T47D (cell line): ENCODE measurements around the gene SPACA4.

Experiments
- DNase-seq, 2 experiments: peaks; one replicate each; pipeline versions ENCODE4 v3.0.0 to v3.0.0-alpha.2; 2011 to 2012; ENCODE audit warnings: low read depth in 1 of 2, low spot score in 1 of 2
- JUND ChIP-seq: IDR thresholded peaks from 2 replicates; pipeline ENCODE4 v1.6.1; 2012; ENCODE audit warnings: low read depth
- in situ Hi-C: cut with HindIII; loops from 2 replicates; pipeline ENCODE4 v1.10.0; 2016; ENCODE audit warnings: low sequenced_read_pairs, low pct_unique_long_range_greater_than_20kb

The SPACA4 gene

GRCh38 chr19:48616491-48617056 lies 10.0 kb downstream of the SPACA4 start:
- DNase-seq = no peak
- in situ Hi-C loops = no loop called here
- no peak for TF ChIP-seq JUND

- DNase-seq = peak in 1 of 2 experiments; percentile 73
- no peak for TF ChIP-seq JUND
- in situ Hi-C loops = no loop called here
Observed at GRCh38 chr19:48617146-48617937, 10.8 kb downstream of the SPACA4 start.

GRCh38 chr19:48618278-48618915 lies 11.9 kb downstream of the SPACA4 start:
- no peak for TF ChIP-seq JUND
- in situ Hi-C loops = no loop called here
- no peak for DNase-seq

- in situ Hi-C loops = no loop called here
- DNase-seq = peak; percentile 89 to 99
Observed at GRCh38 chr19:48618916-48619691, 12.6 kb downstream of the SPACA4 start, which contains the start of the genes RPL18 and SPHK2. Gene RPL18, minus strand, starts transcription at chr19:48619178. Its CDS starts 35 bp downstream, at chr19:48619143. Gene SPHK2, plus strand, starts transcription at chr19:48619506. Its CDS starts 1,009 bp downstream, at chr19:48620515.

GRCh38 chr19:48619692-48620585 lies 13.4 kb downstream of the SPACA4 start:
- no peak for TF ChIP-seq JUND
- DNase-seq = no peak

More at GRCh38 chr19:48618916-48619691, 12.6 kb downstream of the SPACA4 start, which contains the start of the genes RPL18 and SPHK2:
- TF ChIP-seq JUND = no peak

GRCh38 chr19:48623556-48624066 lies 17.1 kb downstream of the SPACA4 start:
- in situ Hi-C loops = no loop called here

More at GRCh38 chr19:48619692-48620585, 13.4 kb downstream of the SPACA4 start:
- in situ Hi-C loops = no loop called here

GRCh38 chr19:48624067-48624594 lies 17.6 kb downstream of the SPACA4 start:
- in situ Hi-C loops = no loop called here
- no peak for TF ChIP-seq JUND
- DNase-seq = peak; percentile 66 to 89

More at GRCh38 chr19:48623556-48624066, 17.1 kb downstream of the SPACA4 start:
- no peak for TF ChIP-seq JUND
- DNase-seq = no peak

- no peak for TF ChIP-seq JUND
- in situ Hi-C loops = no loop called here
- DNase-seq = no peak
Observed at GRCh38 chr19:48624791-48625723, 18.5 kb downstream of the SPACA4 start.

GRCh38 chr19:48625891-48626327 lies 19.4 kb downstream of the SPACA4 start:
- DNase-seq = no peak
- no peak for TF ChIP-seq JUND
- in situ Hi-C loops = no loop called here

GRCh38 chr19:48627201-48627864 lies 20.8 kb downstream of the SPACA4 start:
- in situ Hi-C loops = no loop called here
- no peak for DNase-seq
- no peak for TF ChIP-seq JUND
